D721Med (cell line): ENCODE measurements around the gene RORC.

Experiments
- DNase-seq: peaks from one replicate; pipeline ENCODE4 v3.0.0; 2011; ENCODE audit warnings: low spot score; ENCODE audit not compliant: insufficient read length
- FAIRE-seq: peaks from 2 replicates; lab custom pipeline; 2011; peaks lifted over from hg19 to GRCh38; lab: Jason Lieb, UNC
- CTCF ChIP-seq: IDR thresholded peaks from 2 replicates; pipeline ENCODE4 v1.5.1; 2012; ENCODE audit warnings: mild to moderate bottlenecking, control low read depth; ENCODE audit not compliant: insufficient read depth; ENCODE audit errors: missing control alignments

RORC gene

GRCh38 chr1:151834239-151834638 is 2.6 kb upstream of the RORC start:
- DNase-seq (no peak), FAIRE-seq (no peak)
- no peak for TF ChIP-seq CTCF

- FAIRE-seq (no peak), DNase-seq (no peak)
- no peak for TF ChIP-seq CTCF
Observed at GRCh38 chr1:151833172-151833900, 1.7 kb upstream of the RORC start.

- no peak for TF ChIP-seq CTCF
- no peak for FAIRE-seq
- DNase-seq = no peak
Observed at GRCh38 chr1:151832318-151832980, 847 bp upstream of the RORC start.

- TF ChIP-seq CTCF = no peak
- DNase-seq = no peak
- FAIRE-seq = no peak
Observed at GRCh38 chr1:151831256-151831591, 378 bp downstream of the RORC start.

GRCh38 chr1:151830055-151830454 is 1.5 kb downstream of the RORC start:
- no peak for TF ChIP-seq CTCF
- no peak for DNase-seq
- FAIRE-seq = no peak

GRCh38 chr1:151829352-151830046 is 2.1 kb downstream of the RORC start:
- DNase-seq (no peak), FAIRE-seq (no peak)
- TF ChIP-seq CTCF = no peak

GRCh38 chr1:151828921-151829320 is 2.7 kb downstream of the RORC start:
- DNase-seq (no peak), FAIRE-seq (no peak)
- TF ChIP-seq CTCF = no peak
